Ascending aorta (tissue), 2 donors: ENCODE data around the gene AOC3. TPM values are rescaled to one million over a fixed set of nuclear protein-coding genes. Genes with fewer than 3 reads are reported as not detected.
"Not testable (repeated sequence)": the region's sequence is repeated elsewhere in the genome, so short reads cannot be mapped to it uniquely, and the experiment has no call there.

ENCODE experiments used
- DNase-seq, 2 donors: peaks; one replicate each; pipeline ENCODE4 v3.0.0-alpha.2; 2019; ENCODE audit warnings: low spot score in 2 of 2
- H3K27ac ChIP-seq, 2 donors: fragments of 200-600 bp; sonication (generic); one replicate each; pipeline ENCODE4 v1.5.1; 2016 to 2017; ENCODE audit warnings: mild to moderate bottlenecking in 1 of 2
- H3K27me3 ChIP-seq: fragments of 200-600 bp; sonication (generic); one replicate; pipeline ENCODE4 v1.5.1; 2017
- H3K36me3 ChIP-seq, 2 donors: fragments of 200-600 bp; sonication (generic); one replicate each; pipeline ENCODE4 v1.5.1; 2016
- H3K4me1 ChIP-seq, 2 donors: fragments of 200-600 bp; sonication (generic); one replicate each; pipeline ENCODE4 v1.5.1; 2016 to 2017; ENCODE audit warnings: mild to moderate bottlenecking in 1 of 2
- H3K4me3 ChIP-seq, 2 donors: fragments of 200-600 bp; sonication (generic); one replicate each; pipeline ENCODE4 v1.5.1; 2016 to 2017; ENCODE audit warnings: mild to moderate bottlenecking in 1 of 2
- H3K9me3 ChIP-seq, 2 donors: fragments of 200-600 bp; sonication (generic); one replicate each; pipeline ENCODE4 v1.5.1; 2016
- intact Hi-C: fragments of 100-400 bp; cut with DNase I; formaldehyde crosslinking; loops from one replicate; pipeline ENCODE4 v1.15.1; 2023
- total RNA-seq: library from RNA; depleted of rRNA; stranded (reverse); fragments of >200 nt; gene quantifications from one replicate; pipeline ENCODE4 v1.1.0, GENCODE V29; 2016
- TF ChIP-seq, protein P1 (sequence below), 3 experiments: fragments of 200-600 bp in 2 of 3; fragments of 450-650 bp in 1 of 3; sonication (generic) in 2 of 3; IDR thresholded peaks; one replicate each; pipeline ENCODE4 v1.5.1; 2016 to 2019; ENCODE audit warnings: antibody characterized with exemption in 3 of 3, mild to moderate bottlenecking in 1 of 3, moderate library complexity in 1 of 3

The AOC3 gene
- total RNA-seq, 1 donor from 2014 or later = 128 TPM

DNA sequence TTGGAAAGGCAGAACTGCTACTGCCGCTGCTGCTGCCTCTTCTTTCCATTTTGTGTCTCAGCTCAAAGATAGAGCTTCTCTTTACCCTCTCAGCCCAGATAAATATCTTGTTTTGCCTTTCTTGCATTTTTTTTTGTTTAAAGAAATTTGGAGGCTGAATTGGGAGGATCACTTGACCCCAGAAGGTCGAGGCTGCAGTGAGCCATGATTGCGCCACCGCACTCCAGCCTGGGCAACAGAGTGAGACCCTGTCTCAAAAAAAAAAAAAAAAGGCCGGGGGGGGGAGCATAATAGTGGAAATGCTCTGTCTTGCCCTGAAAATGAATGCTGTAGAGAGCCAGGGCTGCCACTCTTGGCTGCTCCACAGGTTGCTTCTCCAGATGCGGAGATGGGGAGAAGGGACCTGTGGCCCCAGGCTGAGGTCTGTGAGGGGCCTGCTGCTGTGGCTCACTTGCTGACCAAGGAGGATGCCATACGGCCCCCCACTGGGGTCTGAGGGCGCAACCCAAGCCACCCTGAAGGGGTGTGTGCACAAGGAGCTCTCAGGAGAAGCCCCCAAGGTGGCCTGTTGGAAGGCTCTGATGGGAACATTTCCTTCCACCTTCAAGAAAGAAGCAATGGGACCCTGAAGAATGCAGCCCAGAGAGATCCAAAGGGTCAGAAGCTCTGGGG lies 28.1 kb downstream of the AOC3 start:
- Histone ChIP-seq H3K4me3 (no peak overlapping the region), H3K9me3 (no peaks in the 10 kb centered on the region), H3K27me3 (no peaks in the 10 kb centered on the region), H3K36me3 (no peaks in the 10 kb centered on the region), H3K4me1 (no peaks in the 10 kb centered on the region), H3K27ac (no peak overlapping the region)
- intact Hi-C loops = no loop called here
- DNase-seq = no peak
- TF ChIP-seq, protein P1, sequence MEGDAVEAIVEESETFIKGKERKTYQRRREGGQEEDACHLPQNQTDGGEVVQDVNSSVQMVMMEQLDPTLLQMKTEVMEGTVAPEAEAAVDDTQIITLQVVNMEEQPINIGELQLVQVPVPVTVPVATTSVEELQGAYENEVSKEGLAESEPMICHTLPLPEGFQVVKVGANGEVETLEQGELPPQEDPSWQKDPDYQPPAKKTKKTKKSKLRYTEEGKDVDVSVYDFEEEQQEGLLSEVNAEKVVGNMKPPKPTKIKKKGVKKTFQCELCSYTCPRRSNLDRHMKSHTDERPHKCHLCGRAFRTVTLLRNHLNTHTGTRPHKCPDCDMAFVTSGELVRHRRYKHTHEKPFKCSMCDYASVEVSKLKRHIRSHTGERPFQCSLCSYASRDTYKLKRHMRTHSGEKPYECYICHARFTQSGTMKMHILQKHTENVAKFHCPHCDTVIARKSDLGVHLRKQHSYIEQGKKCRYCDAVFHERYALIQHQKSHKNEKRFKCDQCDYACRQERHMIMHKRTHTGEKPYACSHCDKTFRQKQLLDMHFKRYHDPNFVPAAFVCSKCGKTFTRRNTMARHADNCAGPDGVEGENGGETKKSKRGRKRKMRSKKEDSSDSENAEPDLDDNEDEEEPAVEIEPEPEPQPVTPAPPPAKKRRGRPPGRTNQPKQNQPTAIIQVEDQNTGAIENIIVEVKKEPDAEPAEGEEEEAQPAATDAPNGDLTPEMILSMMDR (IDR thresholded peaks at IDR 0.05) = no peak

DNA sequence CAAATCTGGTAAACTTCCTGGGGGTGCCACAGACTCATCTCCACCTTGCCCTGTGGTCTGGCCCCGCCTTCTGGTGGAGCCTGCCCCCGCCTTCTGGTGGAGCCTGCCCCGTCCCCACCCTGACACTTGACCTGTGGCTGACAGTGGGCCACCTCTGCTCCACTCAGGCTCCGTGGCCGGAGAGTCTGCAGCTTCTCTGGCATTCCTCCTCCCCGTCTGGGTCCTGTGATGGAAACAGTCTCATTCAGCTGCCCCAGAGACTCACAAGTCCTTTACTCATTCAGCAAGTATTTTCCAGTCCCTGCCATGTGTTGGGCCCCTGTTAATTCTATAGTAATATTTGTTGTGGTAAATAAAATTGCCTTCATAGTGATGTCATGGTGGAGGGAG lies 28.6 kb downstream of the AOC3 start:
- no peak for DNase-seq
- intact Hi-C loops = no loop called here
- Histone ChIP-seq H3K27ac (no peak overlapping the region), H3K4me1 (no peaks in the 10 kb centered on the region), H3K36me3 (no peaks in the 10 kb centered on the region), H3K4me3 (no peak overlapping the region), H3K27me3 (no peaks in the 10 kb centered on the region), H3K9me3 (no peaks in the 10 kb centered on the region)
- TF ChIP-seq, protein P1 (IDR thresholded peaks at IDR 0.05) = no peak

DNA sequence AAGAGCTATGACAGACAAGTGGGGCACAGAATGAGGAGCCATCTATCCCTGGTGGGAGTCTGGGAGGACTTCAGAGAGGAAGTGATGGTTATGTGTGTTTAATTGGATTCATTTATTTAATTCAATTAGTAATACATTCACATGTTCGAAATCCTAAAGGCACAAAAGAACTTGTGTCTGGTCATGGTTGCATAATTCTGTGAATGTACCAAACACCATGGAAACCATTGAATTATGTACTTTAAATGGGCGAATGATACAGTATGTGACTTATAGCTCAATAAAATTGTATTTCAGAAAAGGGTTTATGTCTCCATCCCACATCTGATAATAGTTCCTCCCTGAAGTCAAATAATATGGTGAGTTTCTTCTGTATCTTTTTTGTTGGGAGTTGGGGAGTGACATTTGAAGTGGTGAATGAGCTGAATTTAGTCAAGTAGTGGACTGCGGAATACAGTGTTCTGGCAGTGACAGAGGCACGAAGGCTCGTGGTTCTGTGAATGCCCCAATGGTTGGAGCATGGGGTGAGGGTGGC lies 29.8 kb downstream of the AOC3 start:
- no peak overlapping the region for H3K27ac ChIP-seq

DNA sequence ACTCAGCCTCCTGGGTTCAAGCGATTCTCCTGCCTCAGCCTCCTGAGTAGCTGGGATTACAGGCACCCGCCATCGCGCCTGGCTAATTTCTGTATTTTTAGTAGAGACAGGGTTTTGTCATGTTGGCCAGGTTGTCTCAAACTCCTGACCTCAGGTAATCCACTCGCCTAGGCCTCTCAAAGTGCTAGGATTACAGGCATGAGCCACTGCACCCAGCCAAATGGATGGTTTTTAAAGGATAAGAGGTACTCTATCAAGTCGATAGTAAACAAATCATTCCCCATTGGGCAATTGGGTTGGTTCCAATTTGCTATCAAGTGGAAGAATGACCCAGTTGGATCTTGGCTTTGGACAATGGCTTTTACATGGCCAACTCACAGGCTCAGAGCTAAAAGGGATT lies 30.7 kb downstream of the AOC3 start:
- H3K9me3 ChIP-seq = not testable (repeated sequence)

More for the DNA sequence above, 29.8 kb downstream of the AOC3 start:
- H3K27me3 ChIP-seq = no peaks in the 10 kb centered on the region
- H3K36me3 ChIP-seq = no peaks in the 10 kb centered on the region
- no peaks in the 10 kb centered on the region for H3K9me3 ChIP-seq
- H3K4me1 ChIP-seq = no peaks in the 10 kb centered on the region
- DNase-seq = no peak
- TF ChIP-seq, protein P1 (IDR thresholded peaks at IDR 0.05) = no peak
- intact Hi-C loops = no loop called here
- H3K4me3 ChIP-seq = no peak overlapping the region

DNA sequence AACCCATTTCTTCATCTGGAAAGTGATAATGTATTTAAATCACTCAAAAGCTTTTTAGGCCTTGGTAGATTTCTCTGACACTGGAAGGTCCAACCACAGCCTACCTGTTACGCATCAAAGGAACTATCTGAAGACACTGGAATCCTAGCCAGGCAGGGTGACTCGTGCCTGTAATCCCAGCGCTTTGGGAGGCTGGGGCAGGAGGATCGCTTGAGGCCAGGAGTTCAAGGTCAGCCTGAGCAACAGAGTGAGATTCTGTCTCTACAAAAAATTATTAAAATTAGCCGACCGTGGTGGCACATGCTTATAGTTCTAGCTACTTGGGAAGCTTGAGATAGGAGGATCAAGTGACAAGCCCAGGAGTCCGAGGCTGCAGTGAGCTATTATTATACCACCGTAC lies 31.2 kb downstream of the AOC3 start:
- TF ChIP-seq, protein P1 (IDR thresholded peaks at IDR 0.05) = no peak
- H3K4me1 ChIP-seq = no peaks in the 10 kb centered on the region
- no peak overlapping the region for H3K27ac ChIP-seq
- no peak overlapping the region for H3K4me3 ChIP-seq
- intact Hi-C loops = no loop called here
- H3K36me3 ChIP-seq = no peaks in the 10 kb centered on the region
- H3K9me3 ChIP-seq = no peaks in the 10 kb centered on the region
- DNase-seq = no peak
- no peaks in the 10 kb centered on the region for H3K27me3 ChIP-seq

More for the DNA sequence above, 30.7 kb downstream of the AOC3 start:
- H3K27me3 ChIP-seq, H3K4me3 ChIP-seq, H3K4me1 ChIP-seq, intact Hi-C loops, H3K36me3 ChIP-seq, H3K27ac ChIP-seq, DNase-seq: not testable (repeated sequence)

DNA sequence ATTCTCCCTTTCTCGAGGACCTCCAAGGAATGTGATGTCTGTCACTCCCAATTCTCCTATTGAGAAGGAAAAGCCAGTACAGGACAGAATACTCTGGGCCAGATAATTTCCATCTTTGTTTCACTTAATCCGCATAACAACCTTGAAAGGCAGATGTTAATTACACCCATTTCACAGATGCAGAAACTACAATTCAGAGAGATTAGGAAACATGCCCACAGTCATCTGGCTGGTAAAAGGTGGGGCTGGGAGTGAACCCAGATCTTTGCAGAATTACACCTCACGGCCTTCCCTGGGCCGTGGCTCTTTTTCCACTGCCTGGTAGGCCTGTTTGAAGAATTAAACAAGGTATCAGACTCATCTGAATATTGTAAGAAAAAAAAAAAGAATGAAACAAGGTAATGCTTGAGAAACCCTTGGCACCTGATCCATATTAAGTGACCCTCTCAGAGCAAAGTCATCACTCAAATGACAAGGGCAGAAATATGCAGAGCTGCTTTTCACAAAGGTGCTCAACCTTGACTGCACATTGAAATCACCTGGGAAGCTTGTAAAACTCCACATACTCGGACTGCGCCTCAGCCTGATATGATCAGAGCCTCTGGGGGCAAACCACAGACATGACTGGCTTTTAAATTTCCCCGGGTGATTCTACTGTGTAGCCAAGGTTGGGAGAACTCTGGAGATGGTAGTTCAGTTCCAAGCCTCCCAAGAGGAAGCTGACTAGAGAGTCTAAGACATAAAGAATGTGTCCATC lies 33.0 kb downstream of the AOC3 start:
- no peak for DNase-seq
- Histone ChIP-seq H3K4me3 (no peak overlapping the region), H3K36me3 (no peaks in the 10 kb centered on the region), H3K27me3 (no peaks in the 10 kb centered on the region), H3K27ac (no peak overlapping the region), H3K9me3 (no peaks in the 10 kb centered on the region), H3K4me1 (no peaks in the 10 kb centered on the region)
- TF ChIP-seq, protein P1 (IDR thresholded peaks at IDR 0.05) = no peak
- intact Hi-C loops = no loop called here

DNA sequence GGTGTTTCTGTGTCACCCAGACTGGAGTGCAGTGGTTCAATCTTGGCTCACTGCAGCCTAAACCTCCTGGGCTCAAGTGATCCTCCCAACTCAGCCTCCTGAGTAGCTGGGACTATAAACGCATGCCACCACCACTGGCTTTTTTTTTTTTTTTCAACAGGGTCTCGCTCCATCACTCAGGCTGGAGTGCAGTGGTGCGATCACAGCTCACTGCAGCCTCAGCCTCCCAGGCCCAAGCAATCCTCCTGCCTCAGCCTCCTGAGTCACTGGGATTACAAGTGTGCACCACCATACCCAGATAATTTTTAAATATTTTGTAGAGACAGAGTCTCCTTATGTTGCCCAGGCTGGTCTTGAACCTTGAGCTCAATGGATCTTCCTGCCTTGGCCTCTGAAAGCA lies 34.8 kb downstream of the AOC3 start:
- H3K4me1 ChIP-seq, H3K4me3 ChIP-seq, H3K27ac ChIP-seq, H3K27me3 ChIP-seq, intact Hi-C loops, DNase-seq, H3K36me3 ChIP-seq, H3K9me3 ChIP-seq: not testable (repeated sequence)
